Activated CD4-positive, alpha-beta T cell treated with anti-CD3 and anti-CD28 coated beads for 1 hour (primary cell): ENCODE results near the gene VTI1A.
"Not testable (repeated sequence)": the region's sequence is repeated elsewhere in the genome, so short reads cannot be mapped to it uniquely, and the experiment has no call there.

ENCODE experiments used
- DNase-seq: peaks from one replicate; pipeline ENCODE4 v3.0.0-alpha.2; 2020

Gene VTI1A

DNA sequence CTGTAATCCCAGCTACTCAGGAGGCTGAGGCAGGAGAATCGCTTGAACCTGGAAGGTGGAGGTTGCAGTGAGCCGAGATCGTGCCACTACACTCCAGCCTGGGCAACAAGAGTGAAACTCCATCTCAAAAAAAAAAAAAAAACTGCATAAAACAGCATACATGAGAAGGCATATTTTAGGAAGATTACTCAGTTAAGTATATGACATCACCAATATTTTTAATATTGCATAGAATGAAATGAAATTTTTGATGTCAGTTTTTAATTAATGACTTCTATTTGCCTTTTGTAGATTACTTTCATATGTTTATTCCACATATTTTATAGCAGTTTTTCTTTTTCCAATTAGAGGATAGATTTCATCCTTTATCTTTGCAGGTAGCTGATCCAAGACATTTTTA, 284.4 kb downstream of the VTI1A start:
- DNase-seq, result not testable (repeated sequence)

DNA sequence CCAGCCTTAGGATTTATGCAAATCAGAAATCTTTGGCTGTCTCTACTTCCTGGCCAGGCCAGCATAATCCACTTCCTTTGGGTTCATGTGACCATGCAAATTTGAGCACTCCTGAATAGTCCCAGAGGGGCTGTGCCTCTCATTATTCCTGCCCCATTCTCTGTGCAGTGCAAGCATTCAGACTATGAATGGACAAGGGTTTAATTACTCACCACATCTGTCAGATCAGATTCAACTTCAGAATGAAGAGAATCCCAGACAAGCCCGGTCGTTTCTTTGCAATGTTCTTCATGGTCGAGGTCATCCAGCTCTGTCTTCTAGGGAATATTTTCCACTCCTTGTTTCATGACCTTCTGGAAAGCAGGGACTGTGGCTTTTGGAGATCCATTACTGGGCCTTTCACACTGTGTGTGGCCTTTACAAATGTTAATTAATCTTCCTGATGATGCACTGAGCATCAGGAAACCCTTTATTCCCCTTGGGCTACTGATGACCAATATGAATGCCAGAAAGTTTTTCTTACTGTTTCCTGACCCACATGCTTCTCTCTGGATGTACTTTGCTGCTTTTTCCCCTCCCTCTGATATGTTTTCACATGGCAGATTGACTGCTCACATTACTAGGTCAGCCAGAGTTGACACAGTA, 285.4 kb downstream of the VTI1A start:
- DNase-seq, result no peak

DNA sequence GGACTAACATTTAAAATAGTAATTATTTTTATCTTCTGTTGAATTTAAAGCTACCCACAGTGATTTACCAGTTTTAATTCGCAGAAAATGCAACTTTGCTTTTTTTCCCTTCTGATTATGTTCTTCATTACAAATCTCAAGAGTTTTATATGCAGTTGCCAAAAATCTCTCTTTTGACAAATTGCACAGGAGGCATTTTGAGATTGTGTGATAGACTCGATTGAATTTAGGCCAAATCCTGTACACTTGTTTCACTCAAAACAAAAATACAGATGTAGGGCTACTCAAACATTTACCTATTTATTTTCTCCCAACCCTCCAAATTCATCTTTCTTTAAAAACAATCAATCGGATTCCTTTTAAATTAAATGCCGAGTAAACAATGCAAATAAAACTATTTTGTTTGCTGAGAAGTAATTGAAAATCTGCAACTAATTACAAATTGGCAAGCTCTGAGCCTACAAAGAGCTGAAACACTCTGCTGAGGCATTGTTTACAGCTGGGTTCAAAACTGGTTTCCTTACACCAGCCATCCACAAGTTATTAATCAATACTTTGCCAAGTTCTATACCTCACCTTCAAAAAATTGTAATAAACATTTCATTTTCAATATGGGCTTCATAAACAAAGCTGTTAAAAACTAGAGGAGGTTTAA, 288.2 kb downstream of the VTI1A start:
- DNase-seq, result no peak

DNA sequence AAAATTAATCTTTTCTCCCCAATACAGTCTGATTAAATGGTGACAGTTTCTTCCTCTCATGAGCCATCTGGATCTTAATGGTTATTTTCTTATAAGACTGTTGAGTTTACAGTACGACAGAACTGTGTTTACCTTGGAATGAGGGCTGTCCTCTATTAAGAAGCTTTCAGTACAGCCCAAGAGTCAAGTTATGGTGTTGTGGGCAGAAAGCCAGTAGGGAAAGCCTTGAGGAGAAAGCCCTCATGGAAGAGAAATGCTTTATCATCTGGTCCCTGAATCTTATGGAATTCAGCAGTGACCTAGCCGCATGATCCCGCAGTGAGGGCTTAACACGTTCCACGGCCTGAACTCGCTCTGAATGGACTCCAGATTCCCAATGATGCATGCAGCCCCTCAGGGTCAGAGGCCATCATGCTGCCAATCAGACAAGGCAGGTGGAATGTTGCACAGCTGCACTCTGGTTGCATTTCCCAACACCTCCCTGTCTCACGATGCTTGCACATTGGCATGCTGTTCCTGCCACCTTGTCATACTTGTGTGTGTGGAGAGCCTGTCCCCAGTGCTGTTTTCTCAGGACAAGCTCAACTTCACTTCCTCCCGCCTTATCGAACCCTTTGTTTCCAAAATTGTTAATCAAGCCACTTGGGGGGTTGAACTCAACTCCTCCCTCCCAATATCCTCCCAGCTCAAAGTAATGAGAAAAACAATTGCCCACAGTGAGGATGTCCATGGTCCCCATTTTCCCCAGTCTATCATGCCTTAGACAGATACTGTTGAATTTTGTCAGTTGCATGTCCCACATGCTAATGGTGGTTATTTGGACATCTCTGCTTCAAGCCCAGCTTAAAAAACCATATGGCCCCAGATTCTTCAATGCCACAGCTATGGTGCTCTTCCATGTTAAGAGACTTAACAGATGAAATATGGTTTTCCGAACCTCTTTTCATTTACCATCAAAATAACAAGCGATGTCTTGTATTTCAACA, 291.9 kb downstream of the VTI1A start:
- no peak for DNase-seq

DNA sequence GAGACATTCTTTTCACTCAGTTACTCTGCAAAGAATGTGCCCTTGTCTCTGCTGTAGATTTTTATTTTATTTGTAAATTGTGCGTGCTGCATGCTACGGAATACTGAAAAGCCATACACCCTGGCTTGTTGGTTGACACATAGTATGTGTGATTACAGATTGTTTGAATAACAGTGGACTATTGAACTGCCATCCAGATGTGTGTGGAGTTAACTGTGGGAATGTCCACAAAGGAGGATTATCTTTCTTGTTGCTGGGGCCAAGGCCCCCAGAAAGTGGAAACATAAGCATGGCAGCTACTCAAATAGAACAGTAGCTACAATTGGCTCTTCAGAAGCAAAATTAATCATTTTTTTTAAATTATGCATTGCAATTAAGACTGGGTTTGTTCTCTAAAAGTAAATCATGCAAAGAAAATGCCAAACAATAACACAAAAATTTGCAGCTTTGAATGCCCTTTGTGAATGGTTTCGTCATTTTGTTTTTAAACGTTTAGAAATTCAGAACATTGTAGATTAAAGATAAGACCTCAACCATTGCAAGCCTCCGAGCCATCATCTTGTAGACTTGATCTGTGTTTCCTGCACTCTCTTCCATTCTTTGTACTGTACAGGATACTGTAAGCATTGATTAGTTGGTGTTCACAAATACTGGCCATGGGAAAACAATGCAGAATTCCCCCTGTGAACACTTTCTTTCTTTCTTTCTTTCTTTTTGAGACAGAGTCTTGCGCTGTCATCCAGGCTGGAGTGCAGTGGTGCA, 292.8 kb downstream of the VTI1A start:
- DNase-seq, result no peak

DNA sequence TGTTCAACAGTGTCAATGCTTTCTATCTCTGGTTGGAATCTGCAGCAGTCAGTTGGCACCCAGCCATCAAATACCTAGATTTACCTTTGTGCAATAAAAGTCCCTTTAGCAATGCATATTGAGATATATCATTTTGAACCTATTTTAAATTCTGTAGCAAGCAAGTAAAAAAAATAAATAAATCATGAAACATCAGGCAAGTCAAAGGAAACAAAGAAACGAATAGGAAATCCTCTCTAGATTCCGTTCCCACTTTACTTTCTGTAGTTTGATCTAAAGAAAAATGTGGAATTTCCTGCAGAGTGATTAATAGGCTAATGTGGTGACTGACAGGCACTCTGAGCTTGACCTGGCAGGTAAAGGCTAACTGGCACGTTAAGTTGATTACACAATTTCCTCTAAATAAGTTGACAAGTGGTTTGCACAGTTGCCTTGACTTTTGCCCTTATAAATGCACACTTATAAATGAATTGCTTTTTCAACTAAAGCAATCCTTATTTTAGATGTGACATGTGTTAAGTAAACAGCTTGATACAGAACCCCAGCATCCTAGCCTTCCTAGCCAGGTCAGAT, 294.9 kb downstream of the VTI1A start:
- no peak for DNase-seq

DNA sequence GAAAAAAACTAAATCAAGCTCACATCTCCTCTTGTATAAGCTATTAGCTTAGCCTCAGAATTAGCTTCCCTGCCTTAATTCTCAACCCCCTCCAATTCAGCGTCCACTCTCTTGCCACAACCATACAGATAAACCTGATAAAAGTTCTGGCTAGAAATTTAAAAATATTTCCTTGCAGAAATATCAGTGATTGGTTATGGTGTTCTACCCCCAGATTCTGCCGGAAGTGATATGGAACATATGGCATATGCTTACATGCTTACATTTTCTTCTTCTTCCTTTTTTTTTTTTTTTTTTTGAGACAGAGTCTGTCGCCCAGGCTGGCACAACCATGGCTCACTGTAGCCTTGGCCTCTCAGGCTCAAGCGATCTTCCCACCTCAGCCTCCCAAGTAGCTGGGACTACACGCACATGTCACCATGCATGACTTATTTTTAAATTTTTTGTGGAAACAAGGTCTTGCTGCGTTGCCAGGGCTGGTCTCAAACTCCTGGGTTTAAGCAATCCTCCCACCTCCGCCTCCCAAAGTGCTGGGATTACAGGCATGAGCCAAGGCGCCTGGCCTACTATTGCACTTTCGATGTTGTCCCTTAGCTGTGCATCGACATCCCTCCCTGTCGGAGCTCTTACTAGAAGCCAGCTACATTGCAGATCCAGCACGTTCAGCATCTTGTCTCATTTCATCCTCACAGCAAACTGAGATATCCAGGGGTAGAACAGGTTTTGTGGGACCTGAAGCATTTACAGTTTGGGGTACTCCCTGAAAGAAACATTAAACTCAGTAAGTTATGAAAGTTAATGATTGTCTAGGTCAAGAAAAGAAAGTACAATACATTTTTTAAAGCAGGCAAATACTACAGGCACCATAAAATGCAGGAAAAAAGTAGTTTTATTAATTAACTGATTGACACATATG, 297.4 kb downstream of the VTI1A start:
- no peak for DNase-seq

DNA sequence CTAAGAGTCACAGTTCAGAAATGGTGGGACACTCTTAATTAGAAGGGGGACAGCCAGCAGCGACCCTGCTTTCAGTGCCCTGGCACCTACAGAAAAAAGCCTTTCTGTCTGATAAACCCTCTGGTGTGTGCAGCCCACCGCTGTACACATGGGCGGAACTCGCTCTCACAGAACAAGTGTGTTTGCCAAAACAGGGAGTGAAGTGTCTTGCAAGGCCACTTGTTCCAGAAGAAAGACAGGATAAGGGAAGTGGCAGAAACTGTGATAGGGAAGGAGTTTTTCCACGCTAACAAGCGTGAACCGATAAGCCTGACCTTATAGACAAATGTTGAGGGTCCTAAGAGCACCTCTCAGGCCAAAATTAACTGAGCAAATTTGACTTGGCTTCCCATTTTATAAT, 299.3 kb downstream of the VTI1A start:
- no peak for DNase-seq

DNA sequence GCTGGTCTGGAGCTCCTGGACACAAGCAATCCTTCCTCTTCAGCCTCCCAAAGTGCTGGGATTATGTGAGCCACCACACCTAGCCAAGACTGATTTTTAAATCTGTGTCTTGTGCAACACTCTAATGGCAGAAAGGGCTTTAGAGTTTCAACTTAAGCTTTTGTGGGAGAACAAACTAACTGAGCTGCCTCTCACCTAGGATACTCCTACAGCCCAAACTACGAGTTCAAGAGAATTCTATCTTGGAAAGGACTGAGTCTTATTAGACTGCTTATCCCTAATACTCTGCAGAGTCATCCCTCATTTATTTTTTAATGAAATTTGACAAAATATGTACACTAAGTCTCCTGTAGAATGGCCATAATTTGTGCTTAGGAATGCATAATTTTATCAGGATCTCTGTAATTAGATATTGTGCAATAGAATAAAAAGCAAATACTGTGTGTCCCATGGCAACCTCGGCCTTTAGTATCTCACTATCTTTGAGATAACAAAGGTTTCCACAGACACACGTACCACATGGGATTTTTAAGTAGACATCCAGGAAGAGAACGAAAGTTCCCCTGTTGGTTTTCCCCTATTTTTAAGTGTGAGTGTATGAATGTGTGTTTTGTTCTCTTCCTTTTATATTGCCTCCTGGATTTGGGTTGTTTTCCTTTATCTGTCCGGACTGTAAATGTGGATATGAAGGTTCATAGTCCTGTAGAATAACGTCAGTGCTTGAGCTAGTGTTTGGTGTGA, 303.6 kb downstream of the VTI1A start:
- no peak for DNase-seq

DNA sequence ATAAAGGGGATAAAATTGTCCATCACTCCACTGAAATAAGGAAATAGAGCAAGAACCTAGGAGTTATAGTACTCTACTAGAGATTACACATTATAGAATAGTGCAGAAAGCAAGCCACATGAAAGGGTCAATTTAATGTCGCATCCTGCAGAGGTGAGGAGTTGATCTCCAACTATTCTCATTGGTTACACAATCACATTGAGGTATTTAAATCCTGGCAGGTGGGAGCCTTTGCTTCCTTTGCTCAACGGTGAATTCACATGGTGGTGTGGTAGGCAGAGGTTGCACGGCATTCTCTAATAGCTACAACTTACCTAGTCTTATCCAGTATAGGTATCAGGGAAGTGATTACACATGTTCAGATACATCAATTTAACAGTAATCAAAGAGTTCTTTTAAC, 304.6 kb downstream of the VTI1A start:
- no peak for DNase-seq

DNA sequence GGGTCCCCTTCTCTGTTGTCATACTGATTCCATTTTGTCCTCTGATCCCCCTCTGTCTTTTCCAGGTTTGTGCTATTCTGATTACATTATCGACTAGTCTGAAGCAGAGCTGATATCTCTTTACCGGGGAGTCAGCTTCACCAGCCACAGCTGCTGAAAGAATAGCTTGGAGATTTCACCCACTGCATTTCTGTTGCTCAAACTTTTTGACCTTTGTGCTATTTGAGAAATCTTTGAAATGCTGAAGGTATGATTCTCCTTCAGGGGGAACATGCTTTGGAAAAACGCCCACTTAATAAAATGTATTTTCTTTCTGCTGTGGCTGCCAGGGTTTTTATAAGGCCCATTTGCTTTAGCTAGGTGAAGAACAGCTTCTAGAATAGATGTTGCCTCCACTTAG, 305.3 kb downstream of the VTI1A start:
- DNase-seq, result no peak

DNA sequence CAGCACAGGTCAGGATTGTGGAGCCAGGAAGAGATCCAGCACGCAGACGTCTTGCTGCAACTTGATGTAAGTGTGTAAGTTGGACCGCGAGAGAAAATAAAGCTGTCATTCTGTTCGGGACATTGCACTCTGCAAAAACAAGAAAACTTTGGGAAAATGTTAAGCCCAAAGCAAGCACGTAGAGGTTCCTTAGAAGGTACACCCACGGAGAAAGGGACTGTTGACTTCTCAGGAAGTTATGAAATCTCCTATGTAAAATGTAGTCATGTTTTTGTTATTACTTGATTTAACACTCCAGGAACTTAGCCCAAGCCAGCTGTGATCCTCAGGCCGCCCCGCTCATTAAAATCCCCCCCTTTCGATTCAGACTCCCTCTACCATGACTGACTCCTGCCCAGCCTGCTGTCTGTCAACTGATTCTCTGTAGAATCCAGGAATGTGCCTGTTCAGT, 307.0 kb downstream of the VTI1A start:
- DNase-seq, result no peak

DNA sequence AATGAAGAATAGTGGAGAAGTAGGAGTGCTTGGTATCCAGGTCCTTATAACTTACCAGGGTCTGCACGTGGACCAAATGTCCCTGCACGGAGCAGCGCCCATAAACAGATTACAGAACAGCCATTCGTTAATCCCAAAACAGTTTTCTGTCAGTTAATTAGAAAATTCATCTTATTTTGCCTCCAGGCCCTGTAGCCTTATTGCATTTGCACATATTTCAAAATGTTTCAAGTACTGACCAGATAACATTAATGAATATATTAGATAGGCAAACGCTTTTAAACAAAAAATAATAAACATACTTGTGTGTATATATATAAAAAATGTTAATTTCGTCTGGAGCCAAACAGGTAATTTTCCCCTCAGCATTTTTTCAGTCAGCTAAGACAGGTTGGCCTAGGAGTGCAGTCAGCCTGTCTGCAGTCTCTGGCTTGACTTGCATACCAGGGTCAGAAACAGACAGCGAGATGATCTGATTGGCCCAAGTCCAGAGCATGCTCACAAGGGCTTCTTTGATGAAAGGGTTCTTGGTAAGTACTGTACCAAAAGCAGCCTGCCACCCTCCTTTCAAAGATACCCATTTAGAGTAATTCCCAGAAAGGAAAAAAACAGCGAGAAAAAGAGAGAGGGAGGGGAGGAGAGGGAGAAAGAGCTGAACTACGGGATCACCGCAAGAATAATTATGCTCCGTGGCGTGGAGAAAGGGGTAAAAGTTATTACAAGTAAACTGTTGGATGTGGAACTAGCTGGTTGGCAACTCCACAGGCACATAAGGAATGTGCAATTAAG, 308.6 kb downstream of the VTI1A start:
- DNase-seq, result no peak

DNA sequence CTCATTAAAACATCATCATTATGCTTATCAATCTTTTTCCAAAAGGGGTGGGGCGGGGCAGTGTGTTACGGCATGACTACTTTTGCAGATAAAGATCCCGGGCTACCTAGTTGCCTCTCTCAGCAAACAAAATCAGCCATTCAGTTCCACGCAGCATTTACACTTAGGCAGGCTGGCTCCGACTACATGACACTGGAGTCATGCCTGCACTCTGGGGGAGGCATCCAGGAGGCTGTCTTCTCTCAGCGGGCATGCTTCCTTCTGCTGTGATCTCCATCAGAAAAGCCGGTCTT, 309.2 kb downstream of the VTI1A start:
- no peak for DNase-seq

DNA sequence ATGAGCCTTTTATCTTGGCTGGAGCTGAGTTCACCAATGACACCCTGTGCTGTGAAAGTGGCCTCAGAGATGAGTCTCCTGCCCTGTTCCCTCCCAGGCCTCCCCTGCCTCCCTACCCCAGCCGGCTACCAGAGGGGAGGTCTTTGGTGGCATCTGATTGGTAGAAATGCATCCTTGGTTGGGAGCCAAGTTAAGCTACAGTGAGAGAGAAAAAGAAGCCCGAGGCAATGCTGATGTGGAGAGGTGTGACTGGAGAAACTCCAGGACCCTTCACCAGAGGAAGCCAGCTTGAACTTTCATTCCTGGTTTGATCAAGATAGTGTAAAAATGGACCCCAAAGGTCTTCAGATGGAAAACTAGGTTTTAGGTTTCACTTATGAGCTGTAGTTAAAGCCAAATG, 311.9 kb downstream of the VTI1A start:
- DNase-seq, result no peak

DNA sequence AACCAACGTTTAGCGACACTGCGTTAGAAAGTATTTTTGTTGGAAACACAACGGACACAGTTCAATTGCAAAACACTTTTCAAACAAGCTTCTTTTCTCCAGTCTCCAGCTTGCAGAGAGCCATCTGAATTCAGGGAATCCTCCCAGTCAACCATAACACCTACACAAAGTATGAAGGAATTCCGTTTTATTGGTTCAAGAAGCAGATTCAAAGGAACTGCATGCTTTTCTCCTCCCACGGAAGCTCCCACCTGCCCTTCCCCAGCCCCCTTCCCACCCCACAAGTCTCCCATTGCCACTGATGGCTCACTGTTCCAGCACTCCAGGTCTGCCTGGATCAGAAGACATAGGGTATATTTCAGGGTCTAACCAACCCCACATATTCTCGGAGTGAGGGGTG, 312.5 kb downstream of the VTI1A start:
- DNase-seq, result no peak

DNA sequence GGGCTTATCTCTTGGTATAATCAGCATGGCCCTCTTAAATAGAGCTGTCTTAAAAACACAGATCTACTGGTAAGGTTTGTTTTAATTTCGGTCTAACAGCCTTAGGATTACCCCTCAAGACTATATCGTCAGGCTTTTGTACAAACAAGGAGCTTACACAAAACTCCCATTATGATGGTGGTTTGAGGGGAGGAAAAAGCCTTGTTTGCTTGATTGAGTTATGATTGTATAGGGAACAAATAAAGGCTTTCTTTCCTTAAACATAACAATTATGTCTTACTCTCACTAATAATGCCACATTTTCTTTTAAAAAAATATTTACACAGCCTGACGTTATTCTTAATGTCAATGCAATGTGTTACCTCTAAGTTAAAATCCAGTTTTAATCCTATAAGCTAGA, 314.2 kb downstream of the VTI1A start:
- DNase-seq, result no peak

DNA sequence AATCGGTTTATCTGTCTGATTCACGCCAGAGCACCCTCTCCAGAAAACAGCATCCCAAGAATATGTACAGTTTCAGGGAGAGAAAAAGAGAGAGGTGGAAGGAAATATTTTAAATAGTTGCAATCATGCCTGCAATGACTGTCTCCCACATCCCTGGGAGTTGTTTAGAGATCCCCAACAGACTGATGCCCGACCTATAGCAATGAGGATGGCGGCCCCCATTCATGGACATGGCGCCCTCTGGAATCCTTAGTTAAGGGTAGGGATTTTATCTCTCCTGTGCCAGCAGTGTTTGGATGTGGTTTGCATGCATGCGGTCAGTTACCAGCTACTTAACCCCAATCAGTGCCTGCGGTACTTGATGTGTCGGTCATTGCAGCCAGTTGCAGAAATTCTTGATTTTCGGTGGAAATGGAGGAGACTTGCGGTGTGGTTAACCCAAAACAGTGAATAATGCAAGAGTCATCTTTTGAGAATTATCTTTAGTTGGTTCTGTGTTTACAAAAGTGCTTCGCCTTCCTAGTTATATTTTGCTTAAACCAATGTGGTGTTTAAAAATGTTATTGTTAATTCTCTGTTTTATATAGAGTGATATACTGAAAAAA, 317.0 kb downstream of the VTI1A start:
- DNase-seq, result no peak

DNA sequence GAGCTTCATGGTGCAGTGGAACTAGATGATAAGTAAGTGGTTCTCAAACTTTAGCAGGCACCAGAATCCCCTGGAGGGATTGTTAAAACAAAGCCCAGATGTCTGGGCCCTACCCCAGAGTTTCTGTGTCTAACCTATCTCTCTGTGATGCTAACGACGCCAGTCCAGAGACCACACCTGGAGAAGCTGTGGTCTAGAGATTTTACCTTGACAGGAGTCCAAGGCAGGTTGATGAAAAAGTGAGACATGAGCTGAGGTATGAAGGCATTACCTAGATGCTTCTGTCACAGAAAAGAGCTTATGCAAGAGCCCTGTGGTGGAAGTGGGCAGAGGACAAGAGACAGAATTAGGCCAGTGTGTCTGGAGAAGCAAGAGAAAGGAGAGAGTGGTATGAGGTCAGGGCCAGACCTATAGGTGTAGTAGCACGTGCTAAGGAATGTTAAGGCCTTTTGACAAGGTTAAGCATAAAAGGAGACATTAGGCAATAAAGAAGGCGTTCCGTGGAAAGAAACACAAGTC, 318.8 kb downstream of the VTI1A start:
- no peak for DNase-seq
